Neuronal stem cell (in vitro differentiated cells): ENCODE results near the gene CEP112.

Experiments used
- DNase-seq: peaks from one replicate; pipeline ENCODE4 v3.0.0-alpha.2; 2013; ENCODE audit warnings: low spot score
- H2AFZ ChIP-seq: one replicate; pipeline ENCODE4 v1.6.1; 2013; ENCODE audit warnings: mild to moderate bottlenecking, low read length, inconsistent platforms
- H2AK5ac ChIP-seq: 2 replicates; pipeline ENCODE4 v1.6.1; 2013; ENCODE audit warnings: low read depth, mild to moderate bottlenecking, inconsistent platforms, low read length, moderate library complexity, mixed read lengths
- H2BK120ac ChIP-seq: 2 replicates; pipeline ENCODE4 v1.6.1; 2013; ENCODE audit warnings: low read depth, mild to moderate bottlenecking, inconsistent platforms, low read length, moderate library complexity, mixed read lengths
- H2BK12ac ChIP-seq: one replicate; pipeline ENCODE4 v1.6.1; 2013; ENCODE audit warnings: low read length, inconsistent platforms
- H2BK15ac ChIP-seq: 2 replicates; pipeline ENCODE4 v1.6.1; 2013; ENCODE audit warnings: mild to moderate bottlenecking, low read length, inconsistent platforms, mixed read lengths
- H2BK5ac ChIP-seq: one replicate; pipeline ENCODE4 v1.6.1; 2013; ENCODE audit warnings: inconsistent platforms, mild to moderate bottlenecking, low read length, moderate library complexity
- H3K14ac ChIP-seq: one replicate; pipeline ENCODE4 v1.6.1; 2013; ENCODE audit warnings: low read length, inconsistent platforms
- H3K18ac ChIP-seq: 2 replicates; pipeline ENCODE4 v1.6.1; 2013; ENCODE audit warnings: low read length, inconsistent platforms
- H3K23ac ChIP-seq: 2 replicates; pipeline ENCODE4 v1.6.1; 2013; ENCODE audit warnings: low read depth, mild to moderate bottlenecking, mixed read lengths, low read length, inconsistent platforms; ENCODE audit not compliant: poor library complexity
- H3K27ac ChIP-seq: replicated peaks from 3 replicates; pipeline ENCODE4 v1.5.1; 2013; ENCODE audit warnings: low read length, inconsistent platforms
- H3K27me3 ChIP-seq, 3 experiments: 2 replicates each; pipeline ENCODE4 v1.6.1; 2013; ENCODE audit warnings: low read length in 3 of 3, mild to moderate bottlenecking in 2 of 3, inconsistent platforms in 1 of 3, low read depth in 1 of 3, mixed read lengths in 1 of 3, moderate library complexity in 1 of 3; ENCODE audit not compliant: control insufficient read depth in 3 of 3, insufficient read depth in 3 of 3
- H3K36me3 ChIP-seq, 2 donors: replicated peaks in 1 of 2; 2 replicates each; pipeline ENCODE4 v1.6.1; 2013; ENCODE audit warnings: low read length in 2 of 2; ENCODE audit not compliant: control insufficient read depth in 2 of 2, insufficient read depth in 2 of 2
- H3K4ac ChIP-seq: 2 replicates; pipeline ENCODE4 v1.6.1; 2013; ENCODE audit warnings: inconsistent platforms, mild to moderate bottlenecking, low read length, moderate library complexity
- H3K4me1 ChIP-seq, 2 donors: 1 replicate in 1 of 2; 2 replicates in 1 of 2; pipeline ENCODE4 v1.6.1; 2013; ENCODE audit warnings: low read length in 2 of 2, low read depth in 1 of 2; ENCODE audit not compliant: control insufficient read depth in 2 of 2, insufficient read depth in 1 of 2
- H3K4me2 ChIP-seq: one replicate; pipeline ENCODE4 v1.6.1; 2013; ENCODE audit warnings: mild to moderate bottlenecking, low read length, inconsistent platforms; ENCODE audit not compliant: insufficient read depth, poor library complexity, severe bottlenecking
- H3K4me3 ChIP-seq, 2 donors: 2 replicates each; pipeline ENCODE4 v1.5.1; 2013; ENCODE audit warnings: low read length in 2 of 2, mild to moderate bottlenecking in 2 of 2, inconsistent platforms in 1 of 2, moderate library complexity in 1 of 2
- H3K79me1 ChIP-seq: one replicate; pipeline ENCODE4 v1.6.1; 2013; ENCODE audit warnings: low read depth, mild to moderate bottlenecking, inconsistent platforms, low read length, moderate library complexity
- H3K9ac ChIP-seq: one replicate; pipeline ENCODE4 v1.6.1; 2013; ENCODE audit warnings: mild to moderate bottlenecking, low read depth, low read length, inconsistent platforms; ENCODE audit not compliant: poor library complexity
- H3K9me3 ChIP-seq, 2 donors: replicated peaks in 1 of 2; 2 replicates each; pipeline versions ENCODE3 to v1.6.1; 2013; ENCODE audit warnings: low read length in 2 of 2, mild to moderate bottlenecking in 2 of 2, inconsistent platforms in 1 of 2, low read depth in 1 of 2, mixed read lengths in 1 of 2, moderate library complexity in 1 of 2; ENCODE audit not compliant: control insufficient read depth in 2 of 2, insufficient read depth in 1 of 2
- H4K8ac ChIP-seq: one replicate; pipeline ENCODE4 v1.6.1; 2013; ENCODE audit warnings: low read depth, mild to moderate bottlenecking, inconsistent platforms, low read length, moderate library complexity
- H4K91ac ChIP-seq: one replicate; pipeline ENCODE4 v1.6.1; 2013; ENCODE audit warnings: low read length, low read depth, mild to moderate bottlenecking, inconsistent platforms; ENCODE audit not compliant: poor library complexity
- WGBS, 2 donors: extraction: QIAGEN DNeasy Blood & Tissue Kit; methylation state at CpG; one replicate each; pipeline ENCODE4 v1.1.7; 2013; ENCODE audit warnings: missing lambda C conversion rate in 2 of 2, mixed read lengths in 1 of 2; ENCODE audit not compliant: insufficient read length in 2 of 2, insufficient replicate concordance in 1 of 2; ENCODE audit errors: extremely low coverage in 2 of 2; 5-methylcytosine and 5-hydroxymethylcytosine counted together

CEP112 gene

DNA sequence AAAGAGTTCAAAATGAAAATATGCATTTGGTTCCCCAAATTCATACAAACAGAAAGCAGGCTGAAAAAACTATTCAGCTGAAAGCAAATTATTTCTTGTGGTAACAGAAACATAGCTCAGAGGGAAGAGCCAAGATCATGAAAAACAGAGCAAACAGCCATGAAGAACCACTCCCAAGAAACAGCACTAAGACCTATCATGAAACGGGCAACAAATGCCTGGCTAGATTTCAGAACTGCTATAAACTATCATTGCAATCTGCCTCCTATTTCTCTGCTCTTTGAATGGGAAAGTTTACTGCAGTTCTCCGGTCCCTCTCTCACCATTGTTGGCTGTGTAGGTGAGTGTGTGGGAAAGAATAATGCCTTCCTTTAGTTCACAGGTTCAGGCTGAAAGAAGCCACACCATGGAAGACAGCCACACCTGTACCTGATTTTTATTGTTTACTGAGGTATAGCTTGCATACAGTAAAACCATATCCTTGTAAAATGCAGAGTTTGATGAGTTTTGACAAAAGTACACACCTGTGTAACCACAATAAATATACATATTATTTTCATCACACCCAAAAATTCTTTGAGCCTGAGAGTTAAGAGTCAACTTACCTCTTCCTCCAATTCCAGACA, 48.2 kb downstream of the CEP112 start:
- Histone ChIP-seq H3K4me1 (no peaks in the 10 kb centered on the region), H2BK120ac (no peak overlapping the region), H3K79me1 (no peaks in the 10 kb centered on the region), H3K23ac (no peak overlapping the region), H3K18ac (no peak overlapping the region), H3K9ac (no peak overlapping the region), H3K4me3 (no peak overlapping the region), H2AFZ (no peak overlapping the region), H4K91ac (no peak overlapping the region), H3K36me3 (peaks cover 0 to 26% of the 10 kb centered on the region in 2 donors), H2BK15ac (no peak overlapping the region), H2BK12ac (no peak overlapping the region), H2AK5ac (no peak overlapping the region), H3K27ac (no peak overlapping the region), H3K4me2 (no peak overlapping the region), H3K14ac (no peak overlapping the region), H4K8ac (no peak overlapping the region), H3K27me3 (no peaks in the 10 kb centered on the region), H3K9me3 (no peaks in the 10 kb centered on the region), H2BK5ac (no peak overlapping the region), H3K4ac (no peak overlapping the region)
- DNase-seq = no peak
- no CpG with 5 or more reads among the region's 2 CpGs for WGBS, 2 donors

DNA sequence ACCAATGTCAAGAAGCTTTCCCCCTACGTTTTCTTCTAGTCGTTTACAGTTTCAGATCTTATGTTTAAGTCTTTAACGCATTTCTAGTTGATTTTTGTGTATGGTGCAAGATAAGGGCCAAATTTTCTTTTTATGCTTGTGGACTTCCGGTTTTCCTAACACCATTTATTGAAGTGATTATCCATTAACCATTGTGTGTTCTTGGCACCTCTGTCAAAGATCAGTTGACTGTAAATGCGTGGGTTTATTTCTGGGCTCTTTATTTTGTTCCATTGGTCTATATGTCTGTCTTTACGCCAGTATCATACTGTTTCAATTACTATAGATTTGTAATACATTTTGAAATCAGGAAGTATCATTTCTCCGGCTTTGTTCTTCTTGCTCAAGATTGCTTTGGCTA, 49.5 kb downstream of the CEP112 start:
- H3K23ac ChIP-seq = no peak overlapping the region
- no peak overlapping the region for H3K4me3 ChIP-seq
- no peak overlapping the region for H4K8ac ChIP-seq
- no peaks in the 10 kb centered on the region for H3K4me1 ChIP-seq
- H2BK12ac ChIP-seq = no peak overlapping the region
- no peak for DNase-seq
- H3K4me2 ChIP-seq = no peak overlapping the region
- no peak overlapping the region for H2BK120ac ChIP-seq
- H3K9me3 ChIP-seq = peaks cover 0 to 5% of the 10 kb centered on the region in 2 donors
- H3K27me3 ChIP-seq = no peaks in the 10 kb centered on the region
- H3K9ac ChIP-seq = no peak overlapping the region
- no peak overlapping the region for H2BK15ac ChIP-seq
- H3K79me1 ChIP-seq = no peaks in the 10 kb centered on the region
- H2AFZ ChIP-seq = no peak overlapping the region
- no CpG with 5 or more reads among the region's 7 CpGs for WGBS, 2 donors
- H4K91ac ChIP-seq = no peak overlapping the region
- H2AK5ac ChIP-seq = no peak overlapping the region
- no peak overlapping the region for H3K18ac ChIP-seq
- no peak overlapping the region for H2BK5ac ChIP-seq
- H3K36me3 ChIP-seq = peaks cover 0 to 33% of the 10 kb centered on the region in 2 donors
- H3K14ac ChIP-seq = no peak overlapping the region
- H3K4ac ChIP-seq = no peak overlapping the region
- no peak overlapping the region for H3K27ac ChIP-seq

DNA sequence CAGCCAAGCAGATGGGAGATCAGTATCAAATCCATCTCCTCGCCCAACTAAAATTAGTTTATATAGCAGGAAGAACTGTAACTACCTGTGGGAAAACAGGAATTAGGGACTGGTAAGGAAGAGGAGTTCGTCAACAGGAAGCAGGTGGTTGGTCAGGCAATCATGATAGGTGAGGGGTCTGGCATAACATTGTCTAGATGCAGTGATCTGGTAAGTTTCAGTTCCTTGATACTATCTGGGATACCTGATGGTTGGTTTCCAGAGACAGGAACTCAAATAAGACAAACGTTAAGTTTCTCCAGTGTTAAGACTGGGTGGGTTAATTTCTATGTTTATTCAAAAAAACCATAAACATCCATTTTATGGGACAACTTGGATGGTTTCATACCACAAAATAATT, 53.8 kb downstream of the CEP112 start:
- Histone ChIP-seq H2BK5ac (no peak overlapping the region), H2BK120ac (no peak overlapping the region), H3K23ac (no peak overlapping the region), H3K36me3 (peaks cover 0 to 42% of the 10 kb centered on the region in 2 donors), H4K8ac (no peak overlapping the region), H3K27ac (no peak overlapping the region), H3K4me3 (no peak overlapping the region), H3K4me1 (no peaks in the 10 kb centered on the region), H3K9ac (no peak overlapping the region), H3K9me3 (peaks cover 0 to 5% of the 10 kb centered on the region in 2 donors), H4K91ac (no peak overlapping the region), H2BK15ac (no peak overlapping the region), H3K4me2 (no peak overlapping the region), H3K79me1 (no peaks in the 10 kb centered on the region), H2BK12ac (no peak overlapping the region), H3K14ac (no peak overlapping the region), H3K4ac (no peak overlapping the region), H2AK5ac (no peak overlapping the region), H3K18ac (no peak overlapping the region), H2AFZ (no peak overlapping the region), H3K27me3 (no peaks in the 10 kb centered on the region)
- no CpG with 5 or more reads among the region's 3 CpGs for WGBS, 2 donors
- DNase-seq = no peak

DNA sequence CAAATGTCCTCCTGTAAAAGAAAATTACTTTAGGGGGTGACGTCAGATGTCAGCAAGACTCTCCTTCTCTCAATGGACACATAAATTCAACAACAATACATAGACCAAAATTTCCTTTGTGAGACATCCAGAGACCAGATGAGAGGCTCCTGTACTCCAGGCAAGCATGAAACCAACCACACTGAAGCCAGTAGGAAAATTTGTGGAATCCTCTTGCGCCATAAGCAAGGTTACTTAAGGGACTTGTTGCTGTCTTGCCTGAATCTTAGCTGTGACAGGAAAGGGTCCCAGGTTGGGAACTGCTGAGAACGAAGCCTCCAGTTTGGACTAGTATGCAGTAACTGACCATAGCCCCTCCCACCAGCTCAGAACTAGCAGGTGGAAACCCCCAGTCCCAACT, 56.0 kb downstream of the CEP112 start:
- H2BK12ac ChIP-seq = no peak overlapping the region
- no peak overlapping the region for H3K4me2 ChIP-seq
- no peak overlapping the region for H2AFZ ChIP-seq
- H3K23ac ChIP-seq = no peak overlapping the region
- no peak overlapping the region for H3K27ac ChIP-seq
- H3K4me3 ChIP-seq = no peak overlapping the region
- H3K14ac ChIP-seq = no peak overlapping the region
- no peak overlapping the region for H4K8ac ChIP-seq
- H3K18ac ChIP-seq = no peak overlapping the region
- H4K91ac ChIP-seq = no peak overlapping the region
- no peaks in the 10 kb centered on the region for H3K79me1 ChIP-seq
- no peak overlapping the region for H2BK5ac ChIP-seq
- no peak overlapping the region for H2BK120ac ChIP-seq
- no peak for DNase-seq
- H3K9me3 ChIP-seq = peaks cover 0 to 5% of the 10 kb centered on the region in 2 donors
- H3K4ac ChIP-seq = no peak overlapping the region
- WGBS, 2 donors = no CpG with 5 or more reads among the region's 3 CpGs
- H3K4me1 ChIP-seq = no peaks in the 10 kb centered on the region
- H2BK15ac ChIP-seq = no peak overlapping the region
- H3K27me3 ChIP-seq = no peaks in the 10 kb centered on the region
- H3K9ac ChIP-seq = no peak overlapping the region
- H3K36me3 ChIP-seq = peaks cover 0 to 53% of the 10 kb centered on the region in 2 donors
- no peak overlapping the region for H2AK5ac ChIP-seq
